Measurements from ENCODE around the gene ARHGAP15.

The ARHGAP15 gene

GRCh38 chr2:143466391-143466790 lies 337.2 kb downstream of the ARHGAP15 start:
- DNase-seq: no peak

GRCh38 chr2:143467011-143467410 lies 337.8 kb downstream of the ARHGAP15 start:
- DNase-seq: no peak

DNA sequence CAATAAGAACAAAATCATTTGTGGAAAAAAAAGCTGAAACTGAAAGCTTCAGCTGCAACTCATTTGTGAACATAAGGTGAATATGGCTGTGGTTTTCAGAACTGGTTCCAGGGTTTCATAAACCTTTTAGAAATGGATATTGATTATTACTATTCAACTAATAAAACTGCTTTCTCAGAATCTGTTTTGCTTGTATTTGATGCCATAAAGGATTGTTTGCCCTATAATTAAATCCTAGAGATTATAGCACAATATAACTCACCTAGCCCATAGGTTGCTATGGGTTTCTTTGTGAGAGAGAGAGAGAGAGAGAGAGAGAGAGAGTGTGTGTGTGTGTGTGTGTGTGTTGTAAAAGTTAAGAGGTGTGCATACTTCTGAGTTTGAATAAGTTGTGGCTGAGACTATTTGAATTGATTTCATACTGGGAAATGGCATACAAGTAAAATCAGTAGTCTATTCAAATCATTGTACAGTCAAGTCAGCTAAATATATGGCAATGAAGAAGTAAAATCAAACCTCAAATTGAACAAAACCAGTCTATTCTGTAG lies 339.2 kb downstream of the ARHGAP15 start:
- DNase-seq: no peak

DNA sequence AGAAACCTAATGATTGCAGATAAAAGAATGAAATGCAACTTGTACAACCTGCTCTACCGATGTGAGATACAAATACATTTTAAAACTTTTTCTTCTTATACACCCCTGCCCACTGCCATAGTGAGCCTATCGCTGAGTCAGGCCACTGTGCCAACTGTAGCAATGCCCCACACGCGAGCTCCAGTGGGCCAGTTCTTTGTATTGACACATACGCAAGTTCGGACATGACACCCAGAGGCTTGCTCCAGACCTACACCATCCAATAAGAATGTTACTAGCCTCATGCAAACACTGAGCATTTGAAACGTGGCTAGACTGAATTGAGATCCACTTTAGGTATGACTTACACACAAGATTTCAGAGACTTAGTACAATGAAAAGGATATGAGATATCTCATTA lies 340.1 kb downstream of the ARHGAP15 start:
- DNase-seq: no peak

DNA sequence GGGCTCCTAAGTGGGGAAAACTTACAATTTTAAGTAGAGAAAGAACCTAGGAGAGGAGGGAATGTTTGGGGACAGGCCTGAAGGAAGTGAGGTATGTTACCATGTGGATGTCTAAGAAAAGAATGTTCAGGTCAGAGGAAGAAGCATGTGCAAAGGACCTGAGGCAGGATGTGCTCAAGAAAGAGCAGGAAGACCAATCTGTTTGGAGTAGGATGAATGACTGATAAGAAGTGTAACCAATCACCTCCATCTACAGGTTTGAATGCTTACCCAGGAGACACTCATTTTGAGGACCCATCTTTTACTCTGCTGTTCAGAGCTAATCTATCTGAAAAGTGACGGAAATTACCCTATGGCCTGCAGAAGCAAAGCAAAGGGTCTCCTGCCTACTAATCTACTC lies 342.3 kb downstream of the ARHGAP15 start:
- no peak for DNase-seq

DNA sequence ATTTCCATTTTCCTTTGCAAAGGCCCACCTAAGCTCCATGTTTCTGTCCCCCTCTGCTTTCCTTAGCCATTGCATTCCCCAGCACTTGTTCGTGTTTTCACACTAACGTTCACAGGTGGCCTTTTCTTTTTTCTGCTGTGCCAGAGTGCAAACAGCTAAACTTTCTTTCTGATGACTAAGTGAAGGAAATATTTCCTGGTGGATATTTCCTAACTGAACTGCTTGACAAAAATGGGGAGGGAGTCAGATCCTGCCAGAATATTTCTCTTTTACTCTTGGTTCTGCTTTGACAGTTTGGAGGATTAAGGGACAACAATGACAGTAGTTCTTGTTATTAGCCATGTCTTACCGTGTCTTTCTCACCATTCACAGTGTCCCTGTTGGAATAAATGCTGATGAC lies 344.0 kb downstream of the ARHGAP15 start:
- DNase-seq: no peak

GRCh38 chr2:143473820-143474219 lies 344.6 kb downstream of the ARHGAP15 start:
- DNase-seq: no peak

GRCh38 chr2:143474586-143474985 lies 345.4 kb downstream of the ARHGAP15 start:
- no peak for DNase-seq

GRCh38 chr2:143475041-143475776 lies 346.0 kb downstream of the ARHGAP15 start:
- no peak for DNase-seq

DNA sequence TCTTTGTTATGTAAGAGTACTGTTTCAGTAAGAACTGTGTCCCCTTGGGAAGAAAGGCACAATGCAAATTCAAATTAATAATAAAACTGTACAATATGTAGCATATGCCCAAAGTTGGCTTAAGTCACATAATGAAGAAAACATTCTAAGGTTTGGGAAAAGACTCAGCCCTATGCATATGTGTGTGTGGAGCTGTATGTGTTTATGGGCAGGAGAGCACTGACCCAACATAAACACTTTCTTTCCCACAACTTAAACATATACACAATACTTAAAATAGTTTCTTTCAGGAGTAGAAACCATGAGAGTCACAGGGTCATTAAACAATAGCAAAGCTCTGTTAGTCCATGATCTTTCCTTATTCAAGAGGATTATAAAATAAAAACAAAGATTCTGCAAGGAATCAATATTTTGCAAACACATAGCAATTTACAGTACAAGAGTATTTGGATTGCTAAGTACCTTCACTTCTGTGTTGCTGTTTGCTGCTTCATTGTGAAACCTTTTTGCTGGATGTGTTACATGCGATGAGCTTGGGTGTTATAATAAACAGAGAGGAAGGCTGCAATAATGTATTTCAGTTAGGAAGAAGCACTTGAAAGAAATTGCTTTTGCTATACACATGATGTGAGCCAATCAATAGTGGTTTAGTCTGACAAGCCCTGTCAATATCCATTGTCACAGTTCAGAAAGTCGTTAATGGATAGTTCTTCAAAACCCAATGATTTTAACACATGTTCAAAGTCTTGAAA lies 347.3 kb downstream of the ARHGAP15 start:
- no peak for DNase-seq

- no peak for DNase-seq
Measured at GRCh38 chr2:143477714-143478443, 348.7 kb downstream of the ARHGAP15 start.

DNA sequence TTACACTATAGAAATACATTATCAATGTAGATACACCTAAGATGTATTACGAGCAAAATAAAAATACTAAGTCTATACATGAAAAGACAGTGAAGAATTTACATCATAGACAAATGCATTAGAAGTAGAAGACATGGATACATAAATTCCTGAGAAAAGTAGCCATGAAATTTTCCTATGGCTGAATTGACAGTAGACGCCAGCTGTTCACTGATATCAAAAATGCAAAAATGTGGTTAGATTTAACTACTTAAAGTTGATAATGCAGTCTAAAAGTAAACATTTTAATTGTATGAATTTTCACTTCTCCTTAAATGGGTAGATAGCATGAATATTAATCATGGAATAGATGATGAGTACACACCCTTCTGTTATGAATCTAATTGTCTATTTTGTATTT lies 350.9 kb downstream of the ARHGAP15 start:
- no peak for DNase-seq

DNA sequence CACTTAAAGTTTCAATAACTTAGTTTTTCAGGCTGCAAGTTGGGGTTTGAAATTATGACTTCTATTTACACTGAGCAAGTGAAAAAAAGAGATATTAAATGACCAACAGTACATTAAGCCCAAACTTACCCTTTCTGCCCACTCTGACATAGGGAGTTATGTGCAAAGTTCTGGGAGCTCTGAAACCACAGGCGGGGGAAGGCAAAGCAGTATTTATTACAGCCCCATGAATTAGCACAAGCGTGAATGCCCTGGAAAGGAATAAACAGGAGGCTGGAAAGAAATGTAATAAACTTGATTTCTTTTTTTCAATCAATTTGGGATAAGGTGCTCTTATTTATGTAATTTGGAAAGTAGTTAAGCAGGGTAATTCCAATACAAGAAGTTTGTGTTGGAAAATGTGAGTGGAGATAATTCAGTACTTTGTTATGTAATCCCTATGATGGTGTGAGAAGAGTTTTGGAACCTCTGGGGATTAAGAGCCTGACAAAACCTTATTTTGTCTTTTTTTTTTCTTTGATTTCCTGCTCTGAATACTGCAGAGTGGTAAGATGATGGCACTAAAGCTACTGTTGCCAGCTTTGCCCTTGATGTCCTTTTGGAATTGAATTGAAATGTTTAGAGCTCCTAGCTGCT lies 351.5 kb downstream of the ARHGAP15 start:
- DNase-seq: no peak

DNA sequence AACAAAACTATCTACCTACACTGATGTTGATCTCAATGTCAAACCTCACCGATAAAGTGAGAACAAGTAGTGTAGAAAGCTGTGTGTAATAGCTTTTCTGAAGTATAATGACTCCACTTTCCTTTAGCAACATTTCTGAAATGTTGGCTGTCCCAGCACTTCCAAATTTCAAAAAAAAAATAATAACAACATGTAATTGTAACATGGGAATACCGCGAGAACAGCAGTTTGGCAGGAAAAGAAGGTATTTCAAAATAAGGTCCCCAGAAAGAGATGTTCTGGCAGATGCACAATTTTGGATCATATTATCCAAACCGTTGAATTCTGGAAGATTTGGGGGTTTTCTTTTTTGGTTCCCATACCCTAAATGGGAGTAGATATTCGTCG lies 352.0 kb downstream of the ARHGAP15 start:
- DNase-seq: no peak

DNA sequence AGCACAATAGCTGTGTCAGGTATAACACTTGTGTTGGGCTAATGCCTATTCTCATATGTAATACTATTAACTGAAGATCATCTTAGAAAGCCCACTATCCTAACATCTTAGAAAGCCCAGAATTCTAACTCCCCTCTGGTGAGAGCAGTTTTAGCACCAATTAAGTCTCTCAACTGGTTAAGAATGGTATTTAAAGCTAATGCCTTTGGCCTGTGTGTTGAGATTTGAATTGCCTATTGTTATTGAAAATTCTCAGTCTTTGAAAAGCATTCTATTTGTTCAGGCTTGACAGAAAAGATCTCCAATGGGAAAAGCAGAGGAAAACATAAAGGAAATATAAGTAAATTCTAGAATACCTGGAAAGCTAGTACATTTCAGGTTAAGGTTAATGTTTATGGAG lies 352.5 kb downstream of the ARHGAP15 start:
- no peak for DNase-seq

- no peak for DNase-seq
Measured at GRCh38 chr2:143482316-143482715, 353.1 kb downstream of the ARHGAP15 start.

DNA sequence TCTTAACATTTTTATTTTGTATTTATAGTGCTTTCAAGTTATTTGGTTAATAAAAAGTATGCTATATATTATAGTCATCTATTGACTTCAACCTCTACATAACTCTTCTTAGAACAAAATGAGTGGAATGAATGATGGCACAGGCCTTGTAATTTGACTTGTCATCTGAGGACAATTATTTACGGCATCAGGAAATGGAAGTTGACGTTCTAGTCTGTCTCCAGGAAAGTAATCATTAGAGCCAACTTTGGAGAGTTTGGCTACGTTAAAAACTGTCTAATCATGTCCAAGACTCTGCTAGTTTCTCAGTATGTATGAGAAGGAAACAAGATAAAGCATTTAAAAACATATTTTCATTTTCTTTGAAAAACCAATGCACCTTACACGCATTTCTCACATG lies 353.6 kb downstream of the ARHGAP15 start:
- no peak for DNase-seq

DNA sequence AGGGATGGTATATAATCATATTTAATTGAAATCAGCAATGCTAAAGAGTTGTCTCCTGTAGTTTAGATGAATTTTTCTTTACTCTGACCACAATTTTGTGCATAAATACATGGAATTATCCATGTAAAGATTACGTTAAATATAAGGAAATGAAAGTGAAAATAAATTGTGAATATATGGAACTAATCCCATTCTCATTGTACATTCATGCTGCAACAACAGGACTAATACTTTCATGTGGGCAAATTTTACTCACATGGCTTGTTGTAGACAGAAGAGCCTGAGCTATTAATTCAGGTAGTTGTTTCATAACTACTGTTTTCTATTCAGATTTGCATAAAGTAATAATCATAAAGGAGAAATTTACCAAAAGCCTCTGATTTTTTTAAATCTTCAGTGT lies 357.8 kb downstream of the ARHGAP15 start:
- DNase-seq: no peak

DNA sequence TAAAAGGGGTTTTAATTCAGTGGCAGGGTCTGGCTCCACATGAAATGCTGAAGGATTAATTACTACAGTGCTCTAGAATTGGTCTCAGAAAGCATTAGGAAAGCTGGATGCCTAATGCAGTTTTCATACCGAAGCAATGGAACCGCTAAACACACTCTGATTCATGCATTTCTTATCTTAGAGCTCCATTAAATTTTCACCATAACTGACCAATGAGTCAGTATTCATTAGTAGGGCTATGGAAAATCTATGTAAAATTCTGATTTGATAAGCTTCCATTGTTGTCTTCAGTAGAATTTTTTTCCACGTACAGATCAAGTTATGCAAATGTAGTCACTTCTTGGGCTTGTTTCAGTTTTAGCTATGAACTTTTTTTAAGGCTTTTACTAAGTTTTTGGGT lies 359.9 kb downstream of the ARHGAP15 start:
- no peak for DNase-seq

GRCh38 chr2:143491131-143491530 lies 361.9 kb downstream of the ARHGAP15 start:
- DNase-seq: no peak

DNA sequence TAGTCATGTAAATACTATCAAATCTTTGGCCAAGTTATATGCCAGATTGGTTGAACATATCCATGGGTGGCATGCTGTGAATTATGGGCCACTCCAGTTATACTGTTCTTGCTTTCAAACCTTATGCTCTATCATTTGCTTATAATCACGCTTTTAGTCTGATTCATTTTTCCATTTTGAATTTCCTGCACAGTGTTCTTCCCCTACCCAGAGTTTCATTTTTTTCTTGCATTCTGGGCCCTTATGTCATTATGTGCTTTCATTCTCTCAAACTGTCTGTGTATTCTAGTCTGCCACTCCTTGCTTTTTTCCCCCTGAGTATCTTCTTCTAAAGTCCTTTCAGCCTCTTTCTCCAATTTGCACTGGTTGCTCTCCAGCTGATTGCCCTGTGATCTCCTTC lies 364.1 kb downstream of the ARHGAP15 start:
- DNase-seq: no peak

GRCh38 chr2:143497726-143498125 lies 368.5 kb downstream of the ARHGAP15 start:
- no peak for DNase-seq

- DNase-seq: no peak
Measured at GRCh38 chr2:143498496-143498895, 369.3 kb downstream of the ARHGAP15 start.

All from CD4-positive, alpha-beta T cell treated with Interleukin-15 for 1 hour (primary cell).